Mucosa of rectum (tissue), 2 donors: ENCODE measurements around the gene FAR2.

Experiments
- H3K27ac ChIP-seq, 2 donors: one replicate each; pipeline ENCODE4 v1.7.0; 2013; ENCODE audit warnings: inconsistent platforms in 2 of 2, low read depth in 2 of 2, low read length in 2 of 2
- H3K27me3 ChIP-seq, 2 donors: one replicate each; pipeline ENCODE4 v1.7.0; 2013; ENCODE audit warnings: low read length in 2 of 2; ENCODE audit not compliant: control insufficient read depth in 2 of 2, insufficient read depth in 2 of 2
- H3K36me3 ChIP-seq, 2 donors: one replicate each; pipeline ENCODE4 v1.7.0; 2013; ENCODE audit warnings: low read length in 2 of 2; ENCODE audit not compliant: control insufficient read depth in 2 of 2, insufficient read depth in 2 of 2
- H3K4me1 ChIP-seq, 2 donors: one replicate each; pipeline ENCODE4 v1.7.0; 2013; ENCODE audit warnings: low read length in 2 of 2, mild to moderate bottlenecking in 1 of 2; ENCODE audit not compliant: control insufficient read depth in 2 of 2, insufficient read depth in 2 of 2
- H3K4me3 ChIP-seq, 2 donors: one replicate each; pipeline ENCODE4 v1.7.0; 2013; ENCODE audit warnings: low read length in 2 of 2
- H3K9ac ChIP-seq, 2 donors: one replicate each; pipeline ENCODE4 v1.7.0; 2013; ENCODE audit warnings: low read length in 2 of 2, low read depth in 1 of 2, mild to moderate bottlenecking in 1 of 2
- H3K9me3 ChIP-seq, 2 donors: one replicate each; pipeline ENCODE4 v1.7.0; 2013; ENCODE audit warnings: low read length in 2 of 2; ENCODE audit not compliant: control insufficient read depth in 2 of 2
- donor health status: healthy.
- donor health status: Normal muscosa, but diverticular disease.

The FAR2 gene

DNA sequence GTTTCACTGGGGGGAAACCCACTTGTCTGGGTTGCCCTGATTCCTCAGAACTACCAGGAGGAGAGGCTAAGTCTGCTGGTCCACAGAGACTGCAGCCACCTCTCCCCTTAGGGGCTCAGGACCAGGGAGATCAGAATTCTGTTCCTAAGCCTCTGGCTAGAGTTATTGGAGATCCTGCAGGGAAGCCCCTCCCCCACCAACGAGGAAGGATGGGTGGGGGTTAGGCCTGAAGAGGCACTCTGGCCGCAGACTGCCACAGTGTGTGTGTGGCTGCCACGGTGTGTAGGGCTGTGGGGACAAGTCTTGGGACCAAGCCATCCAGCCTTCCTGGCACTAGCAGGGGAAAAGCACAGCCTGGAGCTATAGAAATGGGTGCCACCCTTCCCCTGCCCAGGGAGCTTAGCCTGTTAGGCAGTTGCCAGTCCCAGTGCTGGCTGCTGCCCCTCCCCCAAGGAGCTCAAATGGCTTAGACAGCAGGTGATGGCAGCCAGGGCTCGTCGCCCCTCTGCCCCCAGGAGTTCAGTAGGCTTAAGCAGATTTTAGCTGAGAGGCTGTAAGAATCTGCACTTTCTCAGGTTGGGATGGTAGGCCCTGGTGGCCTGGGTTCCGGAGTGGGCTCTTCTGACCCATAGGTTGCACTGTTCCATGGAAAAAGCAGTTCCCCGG, 124.2 kb downstream of the FAR2 start:
- H3K9me3 ChIP-seq: no peaks in the 10 kb centered on the region
- H3K4me3 ChIP-seq: no peak overlapping the region
- H3K36me3 ChIP-seq: peaks cover 10 to 12% of the 10 kb centered on the region in 2 donors
- no peaks in the 10 kb centered on the region for H3K4me1 ChIP-seq
- no peaks in the 10 kb centered on the region for H3K27me3 ChIP-seq
- H3K9ac ChIP-seq: no peak overlapping the region
- H3K27ac ChIP-seq: no peak overlapping the region

DNA sequence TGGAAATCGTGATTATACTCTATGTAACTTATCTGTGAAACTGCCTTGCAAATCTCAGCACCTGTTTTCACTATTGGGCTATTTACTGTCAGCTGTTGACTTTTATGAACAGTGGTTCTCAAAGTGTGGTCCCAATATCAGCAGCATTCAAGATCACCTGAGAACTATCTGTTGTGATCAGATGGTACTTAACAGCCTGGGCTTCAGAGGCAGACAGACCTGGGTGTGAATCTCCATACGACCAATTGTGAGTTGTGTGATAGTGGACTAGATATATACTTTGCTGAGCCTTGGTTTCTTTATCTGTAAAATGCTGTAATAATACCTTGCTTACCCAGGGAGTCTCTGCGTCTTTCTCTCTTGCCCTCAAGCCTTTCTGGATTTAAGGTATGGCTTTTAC, 126.8 kb downstream of the FAR2 start:
- Histone ChIP-seq H3K27ac (no peak overlapping the region), H3K9ac (no peak overlapping the region), H3K9me3 (no peaks in the 10 kb centered on the region), H3K27me3 (no peaks in the 10 kb centered on the region), H3K4me1 (no peaks in the 10 kb centered on the region), H3K4me3 (no peak overlapping the region), H3K36me3 (peaks cover 5 to 9% of the 10 kb centered on the region in 2 donors)

DNA sequence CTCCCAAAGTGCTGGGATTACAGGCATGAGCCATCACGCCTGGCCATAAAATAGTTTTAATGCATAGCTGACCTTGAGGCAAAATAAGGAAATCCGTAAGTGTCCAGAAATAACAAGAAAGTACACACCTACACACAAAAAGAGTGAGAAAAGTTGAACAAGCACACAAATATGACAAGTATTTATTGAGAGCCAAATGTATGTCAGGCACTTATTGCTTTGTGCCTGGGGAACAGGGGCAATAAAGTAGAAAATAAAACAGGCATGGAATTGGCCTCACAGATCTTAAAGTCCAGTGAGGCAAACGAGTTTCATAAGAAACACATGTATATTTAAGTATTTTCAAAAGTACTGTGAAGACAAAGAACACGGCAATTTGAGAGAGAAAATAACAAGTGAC, 128.2 kb downstream of the FAR2 start:
- H3K27ac ChIP-seq: no peak overlapping the region
- H3K9me3 ChIP-seq: no peaks in the 10 kb centered on the region

DNA sequence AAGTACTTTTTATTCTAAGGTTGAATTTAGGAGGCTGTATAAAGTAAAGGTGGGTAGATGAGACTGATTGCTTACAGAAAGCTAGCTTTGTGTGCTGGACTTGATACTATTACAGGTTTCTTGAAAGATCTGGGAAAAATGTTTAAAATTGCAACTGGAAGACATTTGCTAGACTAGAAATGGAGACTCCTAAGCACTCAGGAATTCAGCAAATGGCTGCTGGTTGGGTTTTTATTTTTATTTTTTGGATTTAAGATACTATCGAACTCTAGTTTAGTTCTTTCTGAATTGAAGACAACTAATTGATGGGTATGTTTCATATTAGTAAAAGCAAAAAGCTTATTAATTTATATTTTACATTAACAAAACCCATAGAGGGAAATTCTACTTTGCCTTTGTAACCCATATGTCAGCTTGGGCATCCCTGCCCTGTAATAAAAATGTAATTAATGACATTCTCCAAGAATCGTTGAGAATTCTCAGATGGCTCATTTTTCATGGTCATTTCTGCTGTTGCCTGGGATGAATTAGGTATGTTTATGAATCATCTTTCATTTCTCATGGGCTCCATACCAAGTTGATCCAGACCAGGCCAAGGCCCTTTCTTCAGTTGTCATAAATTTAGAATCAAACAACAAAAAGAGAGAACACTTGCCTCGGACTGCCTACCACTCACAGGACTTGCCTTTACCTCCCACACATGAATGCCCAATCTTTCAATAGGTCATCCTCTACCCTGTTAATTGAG, 129.8 kb downstream of the FAR2 start:
- Histone ChIP-seq H3K36me3 (peaks cover 4 to 5% of the 10 kb centered on the region in 2 donors), H3K9ac (no peak overlapping the region), H3K27ac (no peak overlapping the region)

More for the DNA sequence above, 128.2 kb downstream of the FAR2 start:
- no peaks in the 10 kb centered on the region for H3K4me1 ChIP-seq
- no peaks in the 10 kb centered on the region for H3K27me3 ChIP-seq
- no peak overlapping the region for H3K4me3 ChIP-seq
- H3K36me3 ChIP-seq: peaks cover 5% of the 10 kb centered on the region in 2 donors
- H3K9ac ChIP-seq: no peak overlapping the region

DNA sequence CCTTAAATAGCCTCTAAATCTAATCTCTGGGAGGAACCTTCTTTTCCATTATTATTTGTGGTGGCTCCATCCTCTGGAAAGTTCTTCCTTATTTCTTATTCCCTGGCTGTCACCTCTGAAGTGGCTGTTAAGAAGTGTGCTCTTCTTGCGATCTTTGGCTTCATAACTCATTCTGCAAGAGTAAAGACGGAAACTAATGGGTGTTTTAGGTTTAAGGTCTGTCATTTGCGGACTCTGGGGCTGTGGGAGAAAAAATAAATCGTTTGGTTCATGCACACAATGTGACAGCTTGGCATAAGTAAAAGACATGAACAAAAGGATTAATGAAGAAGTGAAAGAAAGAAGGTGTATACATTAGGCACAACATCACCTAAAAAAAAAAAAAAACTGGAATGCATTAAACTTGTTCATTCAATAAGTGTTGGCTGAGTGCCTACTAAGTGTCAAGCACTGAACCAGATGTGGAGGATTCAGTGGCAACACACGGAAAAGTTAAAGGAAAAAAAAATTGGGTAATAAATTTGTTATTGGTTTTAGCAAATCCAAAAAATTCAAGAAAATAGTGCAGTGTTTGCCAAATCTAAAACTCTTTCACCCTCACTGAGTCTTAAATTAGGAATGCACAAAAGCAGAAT, 132.4 kb downstream of the FAR2 start:
- Histone ChIP-seq H3K36me3 (peaks cover 0 to 4% of the 10 kb centered on the region in 2 donors), H3K4me3 (no peak overlapping the region), H3K9me3 (no peaks in the 10 kb centered on the region), H3K27me3 (no peaks in the 10 kb centered on the region), H3K9ac (no peak overlapping the region), H3K4me1 (no peaks in the 10 kb centered on the region), H3K27ac (no peak overlapping the region)

More for the DNA sequence above, 129.8 kb downstream of the FAR2 start:
- Histone ChIP-seq H3K4me3 (no peak overlapping the region), H3K4me1 (no peaks in the 10 kb centered on the region), H3K9me3 (no peaks in the 10 kb centered on the region), H3K27me3 (no peaks in the 10 kb centered on the region)

DNA sequence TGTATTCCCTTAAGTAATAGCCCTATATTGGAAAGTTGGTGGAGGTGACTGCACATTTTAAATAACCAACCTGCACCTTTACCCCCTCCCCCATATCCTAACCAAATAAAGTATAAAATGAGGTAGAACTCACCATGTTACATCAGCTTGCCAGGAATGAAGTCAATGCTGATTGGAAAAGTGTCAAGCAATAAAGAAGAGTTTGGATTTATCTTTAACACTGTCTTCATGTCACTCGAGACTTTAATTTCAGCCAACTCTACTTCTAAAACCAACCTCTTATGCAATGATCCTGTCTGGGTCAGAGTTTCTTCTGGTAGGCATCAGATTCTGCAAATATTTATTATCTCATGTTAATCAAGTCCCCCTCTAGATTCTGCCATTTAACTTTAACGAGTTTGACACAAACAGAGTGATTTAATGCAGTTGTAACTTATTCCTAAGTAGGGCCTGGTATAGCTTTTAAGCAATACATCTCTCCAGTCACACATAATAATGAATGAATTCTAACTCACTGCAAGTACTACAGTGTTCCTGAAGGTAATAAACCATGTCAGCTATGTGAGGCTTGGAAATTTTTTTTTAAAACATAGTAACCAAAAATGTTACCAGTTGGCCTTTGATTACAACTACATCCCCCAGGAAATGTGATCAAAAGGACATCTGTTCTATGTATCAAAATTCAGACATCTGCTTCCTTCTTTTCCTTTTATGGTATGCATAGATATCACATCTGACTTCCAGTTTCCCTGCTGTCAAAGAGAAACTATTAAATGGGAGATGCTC, 133.1 kb downstream of the FAR2 start:
- H3K27ac ChIP-seq: no peak overlapping the region
- H3K4me3 ChIP-seq: no peak overlapping the region
- no peaks in the 10 kb centered on the region for H3K27me3 ChIP-seq
- H3K36me3 ChIP-seq: peaks cover 0 to 4% of the 10 kb centered on the region in 2 donors
- H3K4me1 ChIP-seq: no peaks in the 10 kb centered on the region
- H3K9ac ChIP-seq: no peak overlapping the region
- no peaks in the 10 kb centered on the region for H3K9me3 ChIP-seq

DNA sequence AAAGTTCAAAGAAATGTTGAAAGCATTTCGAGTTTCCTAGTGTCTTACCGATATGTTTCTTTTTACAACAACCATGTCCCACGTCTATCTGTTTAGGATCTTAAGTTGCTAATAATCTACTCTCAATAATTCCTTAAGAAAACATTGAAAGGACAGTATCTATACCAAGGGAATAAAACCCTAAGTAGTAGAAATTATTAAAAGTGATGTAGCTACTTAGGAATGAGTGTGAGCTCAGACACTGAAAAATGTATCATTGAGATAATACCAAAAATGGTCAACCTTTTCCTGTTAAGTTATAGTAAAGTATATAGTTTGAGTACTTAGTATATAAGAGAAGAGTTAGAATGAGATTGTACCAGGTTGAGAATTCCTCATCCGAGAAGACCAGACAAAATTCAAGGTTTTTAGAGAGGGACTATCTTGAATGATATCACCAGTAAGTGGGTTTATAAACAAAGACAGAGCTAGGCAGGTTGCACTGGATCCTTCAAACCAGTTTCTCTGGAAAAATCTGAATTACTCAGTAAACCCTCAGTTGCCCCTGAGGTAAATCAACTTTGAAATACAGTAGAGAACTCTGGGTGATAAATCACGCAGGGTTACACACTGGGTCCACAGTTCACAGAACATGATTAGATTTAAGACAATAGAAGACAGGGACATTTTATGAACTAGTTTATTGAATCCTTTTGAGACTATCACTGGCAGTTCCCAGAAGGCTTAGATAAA, 135.1 kb downstream of the FAR2 start:
- H3K9me3 ChIP-seq: no peaks in the 10 kb centered on the region
- no peak overlapping the region for H3K4me3 ChIP-seq
- H3K36me3 ChIP-seq: peaks cover 0 to 4% of the 10 kb centered on the region in 2 donors
- H3K27me3 ChIP-seq: no peaks in the 10 kb centered on the region
- H3K27ac ChIP-seq: no peak overlapping the region
- H3K9ac ChIP-seq: no peak overlapping the region
- H3K4me1 ChIP-seq: no peaks in the 10 kb centered on the region

DNA sequence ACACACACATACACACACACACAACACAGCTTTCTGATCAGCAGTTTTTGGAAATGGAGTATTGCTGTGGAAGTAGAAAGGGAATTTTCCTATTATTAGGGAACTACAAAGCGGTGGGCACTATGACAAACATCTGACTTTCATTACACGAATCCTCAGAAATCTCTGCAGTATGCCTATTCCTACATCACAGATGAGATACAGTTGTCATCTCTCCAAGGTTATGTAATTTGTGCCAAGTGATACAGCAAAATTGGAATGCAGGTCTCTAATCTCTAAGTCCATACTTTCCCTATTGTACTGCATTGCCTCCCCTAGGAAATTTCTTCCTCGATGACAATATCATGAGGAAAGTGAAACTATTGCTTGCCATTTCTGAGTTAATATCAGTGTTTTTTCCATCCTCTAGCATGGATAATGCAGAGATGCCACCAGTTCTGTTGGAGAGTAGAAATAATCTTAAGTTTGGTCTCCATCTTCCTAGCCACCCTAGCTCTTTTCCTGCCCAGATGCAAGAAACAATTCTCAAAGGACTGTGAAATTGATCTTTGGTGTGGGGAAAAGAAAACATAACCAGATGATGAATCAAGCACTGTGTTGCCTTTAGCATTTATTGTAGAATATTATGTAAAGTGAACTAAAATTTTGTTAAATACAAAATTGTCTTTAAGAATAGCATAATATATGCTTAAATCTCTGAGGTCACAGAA, 137.2 kb downstream of the FAR2 start:
- no peak overlapping the region for H3K27ac ChIP-seq
- no peaks in the 10 kb centered on the region for H3K4me1 ChIP-seq
- H3K36me3 ChIP-seq: no peaks in the 10 kb centered on the region
- no peak overlapping the region for H3K9ac ChIP-seq
- H3K4me3 ChIP-seq: no peak overlapping the region
- no peaks in the 10 kb centered on the region for H3K9me3 ChIP-seq
- H3K27me3 ChIP-seq: no peaks in the 10 kb centered on the region

DNA sequence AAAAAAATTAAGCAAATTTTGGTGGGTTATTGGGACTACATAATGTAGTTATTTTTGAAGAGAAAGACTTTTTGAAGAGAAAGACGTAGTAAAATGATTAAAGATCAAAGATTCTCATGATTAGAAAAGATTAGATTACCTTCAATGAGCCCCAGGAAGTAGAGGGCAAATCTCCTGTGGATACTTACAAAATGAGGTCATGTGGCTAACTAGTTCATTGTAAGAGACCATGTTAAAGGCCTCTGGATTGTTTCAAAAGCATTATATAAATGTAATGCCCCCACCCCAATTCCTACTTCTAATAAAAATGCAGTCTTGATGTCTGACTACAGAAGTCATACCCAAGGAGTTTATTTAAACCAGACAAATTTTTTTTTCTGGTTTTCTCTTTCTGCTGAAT, 138.5 kb downstream of the FAR2 start:
- Histone ChIP-seq H3K4me3 (no peak overlapping the region), H3K27ac (no peak overlapping the region), H3K9ac (no peak overlapping the region), H3K4me1 (no peaks in the 10 kb centered on the region), H3K27me3 (no peaks in the 10 kb centered on the region), H3K9me3 (no peaks in the 10 kb centered on the region), H3K36me3 (no peaks in the 10 kb centered on the region)
